ENCODE data around the gene PNMA5. TPM values are rescaled to one million over a fixed set of nuclear protein-coding genes. Genes with fewer than 3 reads are reported as not detected.
A peak's percentile ranks its signal among the peaks of the same experiment; 100 is the strongest.

Gene PNMA5
- polyA plus RNA-seq, 1 of the 3 experiments (the other 2 are of a cell fraction): not detected

GRCh38 chrX:152950786-152951185 is 43.1 kb downstream of the PNMA5 start:
- H3K27me3 ChIP-seq (ENCODE audit: insufficient read depth): no peaks in the 10 kb centered on the region; the same call in 1 of the 2 replicates
- H3K9me2 ChIP-seq: no peaks in the 10 kb centered on the region
- DNase-seq: no peak
- no peak overlapping the region for H3K9ac ChIP-seq
- TF ChIP-seq JUND (IDR thresholded peaks at IDR 0.05) (no peak), GABPA (IDR thresholded peaks at IDR 0.05; ENCODE audit: low read depth) (no peak), USF1 (IDR thresholded peaks at IDR 0.05; ENCODE audit: borderline replicate concordance, low read depth) (no peak), NRF1 (IDR thresholded peaks at IDR 0.05; ENCODE audit: low read depth, low read length) (no peak), GATA2 (CRISPR knock-in tag; IDR thresholded peaks at IDR 0.05) (no peak), TCF12 (IDR thresholded peaks at IDR 0.05) (no peak), RAD21 (IDR thresholded peaks at IDR 0.05; ENCODE audit: low read length) (no peak)
- no peak overlapping the region for H2AFZ ChIP-seq (ENCODE audit: low read depth)
- WGBS (ENCODE audit: low lambda C conversion rate): 83% methylated on average over 6 of the region's 6 CpGs
- no peak overlapping the region for H3K4me2 ChIP-seq
- CTCF ChIA-PET: interaction anchor here (1.8 to 4.3 kb wide), 2 partner anchors 7 to 9 kb away, joined by 3 to 22 read pairs; no protein-coding TSS in a partner anchor
- no peaks in the 10 kb centered on the region for H3K9me3 ChIP-seq
- peak overlapping the region in 1 of 2 experiments; percentile 19; a peak in 1 of 4 replicates for H3K27ac ChIP-seq (ENCODE audit: low read depth in 2 of 2, low read length in 1 of 2)
- POLR2A ChIA-PET: no interaction called here
- peaks cover 12% of the 10 kb centered on the region for H3F3A ChIP-seq (replicated peaks; ENCODE audit: insufficient read depth)
- no peaks in the 10 kb centered on the region for H3K79me2 ChIP-seq (ENCODE audit: insufficient read depth)
- no peaks in the 10 kb centered on the region for H4K20me1 ChIP-seq (ENCODE audit: insufficient read depth)
- no peak overlapping the region for H3K4me3 ChIP-seq (ENCODE audit: low read depth in 2 of 2, low read length in 1 of 2)
- no peaks in the 10 kb centered on the region for H3K4me1 ChIP-seq (ENCODE audit: control insufficient read depth in 1 of 2, insufficient read depth in 2 of 2, low read depth in 1 of 2, low read length in 1 of 2)
- no peaks in the 10 kb centered on the region for H3K36me3 ChIP-seq (replicated peaks in 1 of 2; ENCODE audit: control insufficient read depth in 1 of 2, insufficient read depth in 2 of 2, low read length in 1 of 2)

- ChIA-PET CTCF (interaction anchor here (1.6 kb wide), 1 partner anchor 512 kb away, joined by 7 read pairs; no protein-coding TSS in a partner anchor), POLR2A (no interaction called here)
- Histone ChIP-seq H3K36me3 (replicated peaks in 1 of 2; ENCODE audit: control insufficient read depth in 1 of 2, insufficient read depth in 2 of 2, low read length in 1 of 2) (no peaks in the 10 kb centered on the region), H3K9ac (no peak overlapping the region), H3K4me1 (ENCODE audit: control insufficient read depth in 1 of 2, insufficient read depth in 2 of 2, low read depth in 1 of 2, low read length in 1 of 2) (no peaks in the 10 kb centered on the region), H3K9me2 (no peaks in the 10 kb centered on the region), H4K20me1 (ENCODE audit: insufficient read depth) (no peaks in the 10 kb centered on the region), H2AFZ (ENCODE audit: low read depth) (no peak overlapping the region), H3K27me3 (ENCODE audit: insufficient read depth) (no peaks in the 10 kb centered on the region; the same call in 1 of the 2 replicates), H3K4me2 (no peak overlapping the region), H3K27ac (ENCODE audit: low read depth in 2 of 2, low read length in 1 of 2) (no peak overlapping the region), H3K4me3 (ENCODE audit: low read depth in 2 of 2, low read length in 1 of 2) (no peak overlapping the region), H3F3A (replicated peaks; ENCODE audit: insufficient read depth) (peaks cover 12% of the 10 kb centered on the region), H3K9me3 (no peaks in the 10 kb centered on the region), H3K79me2 (ENCODE audit: insufficient read depth) (no peaks in the 10 kb centered on the region)
- WGBS (ENCODE audit: low lambda C conversion rate): 10% methylated on average over 2 of the region's 4 CpGs
- DNase-seq: no peak
- no peak for TF ChIP-seq FOXM1 (IDR thresholded peaks at IDR 0.05; ENCODE audit: low read depth)
- TF ChIP-seq MEF2A (IDR thresholded peaks at IDR 0.05; ENCODE audit: borderline replicate concordance, low read depth): no peak
- no peak for TF ChIP-seq CTCF (IDR thresholded peaks at IDR 0.05)
- TF ChIP-seq TCF12 (IDR thresholded peaks at IDR 0.05): no peak
- no peak for TF ChIP-seq REST (IDR thresholded peaks at IDR 0.05; ENCODE audit: low read depth, low read length)
- no peak for TF ChIP-seq POLR2AphosphoS5 (IDR thresholded peaks at IDR 0.05; ENCODE audit: low read depth, low read length)
- TF ChIP-seq EZH2phosphoT487 (IDR thresholded peaks at IDR 0.05; ENCODE audit: borderline replicate concordance, low read depth): no peak
- TF ChIP-seq CHD2 (IDR thresholded peaks at IDR 0.05; ENCODE audit: low read length, partially characterized antibody): no peak
- no peak for TF ChIP-seq RCOR1 (IDR thresholded peaks at IDR 0.05; ENCODE audit: low read length)
- TF ChIP-seq FOSL2 (IDR thresholded peaks at IDR 0.05; ENCODE audit: borderline replicate concordance, low read depth): no peak
- TF ChIP-seq IRF3 (IDR thresholded peaks at IDR 0.05; ENCODE audit: low read depth, low read length): no peak
- no peak for TF ChIP-seq PBX3 (IDR thresholded peaks at IDR 0.05)
- TF ChIP-seq EP300 (IDR thresholded peaks at IDR 0.05; ENCODE audit: borderline replicate concordance in 1 of 2, low read depth in 1 of 2, low read length in 1 of 2): no peak
- TF ChIP-seq ELF1 (IDR thresholded peaks at IDR 0.05): no peak
- no peak for TF ChIP-seq MAX (IDR thresholded peaks at IDR 0.05; ENCODE audit: low read depth)
These were observed 44.8 kb downstream of the PNMA5 start for GRCh38 chrX:152949114-152949513.
